NCI-H1417 (cell line): ENCODE data around the gene MARS1.

Experiments used
- DNase-seq, 3 experiments: peaks; one replicate each; lab custom pipeline; 2025; lab: John Stamatoyannopoulos, UW

Gene MARS1

DNA sequence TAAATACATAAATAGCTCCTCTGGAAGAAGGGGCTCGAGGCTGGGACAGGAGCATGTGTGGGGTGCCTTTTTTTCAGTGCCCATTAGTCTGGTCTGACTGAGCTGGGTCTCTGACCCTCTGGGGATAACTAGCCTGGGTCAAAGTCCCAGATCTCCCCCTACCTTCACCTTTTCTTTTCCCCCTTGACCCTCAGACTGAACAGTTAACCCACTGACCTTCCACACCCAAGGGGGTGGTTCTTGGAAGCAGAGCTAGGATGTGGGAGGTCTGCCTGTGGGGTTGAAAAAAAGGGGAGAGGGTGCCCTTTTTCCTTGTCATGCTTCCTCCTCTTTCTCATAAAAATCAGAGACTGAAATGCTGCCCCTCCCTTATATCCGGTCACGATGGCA is 29.2 kb upstream of the MARS1 start:
- no peak for DNase-seq

DNA sequence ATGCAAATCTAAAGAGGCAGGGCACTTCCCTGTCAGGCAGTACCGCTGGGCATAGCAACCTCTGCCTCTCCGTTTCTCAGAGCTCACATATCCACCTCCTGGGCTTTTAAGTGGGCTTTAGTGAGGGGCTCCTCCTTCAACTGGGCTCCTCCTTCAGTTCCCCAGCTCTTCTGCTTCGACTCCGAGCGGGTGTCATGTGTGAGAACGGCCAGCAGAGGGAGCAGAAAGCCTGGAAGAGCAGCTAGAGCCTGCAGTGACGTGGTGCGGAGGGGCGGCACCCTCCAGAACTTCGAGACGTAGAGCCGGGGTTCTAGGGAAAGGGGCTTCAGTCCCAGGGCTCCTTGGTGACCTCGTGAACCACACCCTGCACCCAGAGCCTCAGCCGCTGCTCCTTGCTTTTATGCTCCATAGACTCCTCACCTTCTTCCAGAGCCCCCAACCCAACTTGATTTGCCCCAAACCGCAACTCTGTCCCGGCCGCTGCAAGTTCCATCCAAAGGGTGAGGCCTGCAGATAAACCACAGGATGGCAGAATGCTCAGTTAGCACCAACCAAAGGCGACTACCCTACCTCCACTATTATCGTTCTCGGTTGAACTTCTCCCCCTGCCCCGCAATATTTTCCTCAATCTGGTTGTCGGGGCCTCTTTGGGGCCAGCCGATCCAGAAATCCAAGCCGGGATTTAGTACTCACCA is 28.7 kb upstream of the MARS1 start:
- DNase-seq: peak; percentile 92 to 96 (median 94)

DNA sequence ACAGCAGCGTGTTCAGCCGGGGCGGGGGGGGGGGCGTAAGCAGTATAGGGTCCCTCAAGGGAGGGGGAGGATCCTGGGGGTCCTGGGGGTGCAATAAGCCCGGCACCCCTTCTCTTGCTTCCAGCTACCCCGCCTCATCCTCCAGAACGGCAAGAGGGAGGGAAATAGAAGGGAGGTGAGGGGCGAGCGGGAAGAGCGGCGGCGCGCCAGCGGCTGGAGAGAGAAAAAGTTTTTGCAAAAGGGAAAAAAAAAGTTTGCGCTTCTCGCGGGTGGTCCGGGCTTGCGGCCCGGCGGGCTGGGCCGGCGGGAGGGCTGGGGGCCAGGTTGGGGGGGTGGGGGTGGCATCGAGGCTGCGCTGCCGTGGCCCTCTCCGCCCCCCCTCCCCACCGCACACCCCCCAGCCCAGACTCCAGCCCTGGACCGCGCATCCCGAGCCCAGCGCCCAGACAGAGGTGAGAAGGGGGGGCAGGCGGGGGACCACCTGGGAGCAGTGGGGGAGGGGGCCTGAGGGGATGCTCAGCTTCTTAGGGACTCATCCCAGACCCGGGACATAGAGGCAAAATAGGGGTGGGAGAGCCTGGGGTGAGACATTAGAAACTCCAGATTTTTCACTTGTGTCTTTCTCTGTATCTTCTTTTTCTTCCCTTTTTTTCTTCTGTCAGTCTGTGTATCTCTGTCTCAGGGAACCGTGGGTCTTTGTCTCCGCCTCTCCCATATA is 28.0 kb upstream of the MARS1 start, which contains the start of gene GLI1:
GLI1 (plus strand) TSS at position 36 of the 718 bp plus-strand sequence. CDS start 3,907 bp downstream, outside the sequence.
- no peak for DNase-seq

DNA sequence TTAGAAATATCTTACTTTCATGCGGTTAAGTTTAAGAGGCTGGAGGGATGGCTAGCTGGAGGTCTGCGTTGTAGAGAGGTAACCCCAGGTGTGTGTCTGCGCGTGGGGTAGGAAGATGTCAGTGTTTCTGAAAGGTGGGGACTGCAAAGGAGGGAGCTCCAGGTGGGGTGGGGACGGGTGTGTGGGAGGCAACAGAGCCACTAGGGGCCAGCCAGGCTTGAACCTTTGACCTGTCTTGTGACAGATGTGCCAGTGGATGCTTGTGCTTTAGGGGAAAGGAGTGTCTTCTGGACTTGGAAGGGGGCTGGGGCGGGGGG is 27.4 kb upstream of the MARS1 start:
- peak in 1 of 3 experiments; percentile 26 for DNase-seq

DNA sequence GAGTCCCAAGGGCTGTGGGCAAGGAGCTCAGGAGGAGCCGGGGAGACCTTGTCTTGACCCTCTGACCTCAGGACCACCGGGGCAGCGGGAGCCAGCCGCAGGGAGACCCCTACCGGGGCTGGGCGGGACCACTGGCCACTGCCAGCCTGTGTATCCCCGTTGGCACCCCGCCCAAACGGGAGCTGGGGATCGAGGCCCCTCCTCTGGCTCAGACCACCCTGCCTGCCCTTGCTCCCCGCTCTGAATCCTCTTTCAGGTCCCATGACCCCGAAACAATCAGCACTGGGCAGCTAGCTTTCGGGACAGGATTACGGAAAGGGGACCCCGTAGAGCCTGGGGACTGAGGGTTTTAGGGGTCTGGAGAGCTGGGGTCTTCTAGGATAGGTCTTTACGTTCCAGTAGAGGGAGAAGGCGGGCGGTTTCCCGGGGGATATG is 27.0 kb upstream of the MARS1 start:
- DNase-seq: no peak

DNA sequence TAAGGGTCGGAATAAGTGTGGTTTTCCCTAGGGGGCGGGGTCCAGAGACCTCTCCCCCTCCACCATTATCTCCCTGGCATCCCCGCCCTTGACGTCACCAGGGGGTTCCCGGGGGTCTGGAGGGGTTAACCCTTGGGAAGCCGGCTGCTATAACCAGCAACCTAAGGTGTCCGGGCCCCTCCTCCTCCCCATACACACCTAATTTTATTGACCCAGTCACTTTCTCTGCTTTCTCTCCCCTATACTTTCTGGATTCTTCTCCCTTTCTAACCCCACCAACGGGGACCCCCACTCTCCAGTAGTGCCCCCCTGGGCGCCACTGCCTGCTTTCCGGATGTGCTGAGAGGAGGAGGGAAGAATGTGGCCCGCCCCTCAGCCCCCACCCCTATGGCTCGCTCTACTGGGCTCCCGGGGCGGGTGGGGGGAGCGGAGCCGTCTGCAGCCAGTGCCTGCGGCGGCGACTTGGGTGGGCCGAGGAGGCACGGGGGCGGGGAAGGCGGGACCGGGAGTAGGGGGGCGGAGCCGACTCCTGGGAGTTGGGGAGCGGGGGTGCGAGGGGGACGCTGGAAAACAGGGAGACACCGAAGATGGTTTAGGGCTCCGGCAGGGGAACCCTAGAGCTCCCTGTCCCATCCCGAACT is 26.5 kb upstream of the MARS1 start:
- peak in 2 of 3 experiments; percentile 46 to 50 for DNase-seq

DNA sequence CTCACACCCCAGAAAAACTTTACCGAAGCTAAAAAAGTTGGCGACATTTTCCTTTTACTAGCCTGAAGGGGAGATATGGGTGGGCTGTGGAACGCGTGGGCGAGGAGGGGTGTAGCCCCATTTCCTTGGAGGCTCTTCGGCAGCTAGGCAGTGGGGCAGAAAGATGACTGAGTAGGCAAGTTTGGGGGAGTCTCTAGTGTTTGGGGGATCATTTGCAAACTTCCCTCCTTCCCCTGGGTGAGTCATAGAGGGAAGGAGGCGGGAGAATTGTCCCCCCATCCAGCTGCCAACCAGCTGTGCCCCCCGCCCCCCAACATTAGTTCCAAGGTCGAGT is 26.0 kb upstream of the MARS1 start:
- no peak for DNase-seq

DNA sequence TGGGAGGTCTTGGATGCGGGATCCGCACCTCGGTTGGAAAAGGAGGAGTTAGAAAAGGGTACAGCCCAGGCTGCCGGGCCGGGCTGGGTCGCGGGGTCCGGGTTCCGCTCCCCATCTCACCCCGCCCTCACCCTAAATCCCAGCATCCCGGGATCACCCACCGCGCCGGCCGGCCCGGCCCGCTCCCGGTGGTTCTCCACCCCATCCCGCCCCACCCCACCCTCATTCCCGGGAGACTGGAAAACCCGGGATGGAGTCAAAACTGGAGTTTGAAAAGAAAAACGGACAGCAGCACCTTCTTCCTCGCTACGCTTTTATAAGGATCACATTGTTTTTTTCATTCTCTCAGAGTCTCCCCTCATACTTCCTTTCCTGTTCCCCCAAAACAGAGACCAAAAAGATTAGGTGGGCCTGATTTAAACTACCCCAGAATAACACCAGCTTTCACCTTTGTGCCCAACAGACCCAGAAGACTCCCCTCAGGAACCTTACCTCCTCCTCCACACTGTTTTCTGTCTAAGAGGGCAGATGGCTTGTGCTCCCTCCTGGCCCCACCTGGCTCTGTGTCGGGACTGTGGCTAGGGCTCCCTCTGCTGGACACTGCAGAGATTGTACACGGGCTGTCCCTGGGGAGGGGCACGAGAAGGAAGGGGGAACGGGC is 25.5 kb upstream of the MARS1 start:
- DNase-seq: peak; percentile 88 to 96 (median 95)

DNA sequence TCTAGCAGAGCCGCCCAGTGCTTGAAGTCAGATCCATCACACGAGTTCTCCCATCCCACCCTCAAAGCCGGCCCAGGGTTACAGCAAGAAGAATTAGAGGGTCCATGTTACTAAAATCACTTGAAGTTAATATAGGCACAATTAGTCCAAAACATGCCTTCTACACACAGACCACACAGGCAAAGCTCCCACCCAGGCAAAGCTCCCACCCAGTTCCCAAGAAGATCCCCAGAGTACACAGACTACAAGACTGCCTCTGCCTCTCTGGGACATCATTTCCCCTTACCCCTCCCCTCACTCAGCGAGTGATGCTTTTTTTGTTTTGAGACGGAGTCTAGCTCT is 25.0 kb upstream of the MARS1 start:
- DNase-seq: no peak

DNA sequence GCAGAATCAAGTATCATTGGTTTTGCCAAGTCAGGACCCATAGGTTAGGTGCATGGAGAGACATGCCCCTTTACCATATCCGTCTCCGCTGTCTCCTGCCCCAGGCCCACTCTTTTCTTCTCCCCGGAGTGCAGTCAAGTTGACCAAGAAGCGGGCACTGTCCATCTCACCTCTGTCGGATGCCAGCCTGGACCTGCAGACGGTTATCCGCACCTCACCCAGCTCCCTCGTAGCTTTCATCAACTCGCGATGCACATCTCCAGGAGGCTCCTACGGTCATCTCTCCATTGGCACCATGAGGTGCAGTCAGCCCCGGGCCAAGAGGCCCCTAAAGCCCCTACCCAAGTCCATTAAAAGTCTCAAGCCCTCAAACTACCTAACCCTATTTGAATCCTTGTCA is 23.3 kb upstream of the MARS1 start:
- no peak for DNase-seq

DNA sequence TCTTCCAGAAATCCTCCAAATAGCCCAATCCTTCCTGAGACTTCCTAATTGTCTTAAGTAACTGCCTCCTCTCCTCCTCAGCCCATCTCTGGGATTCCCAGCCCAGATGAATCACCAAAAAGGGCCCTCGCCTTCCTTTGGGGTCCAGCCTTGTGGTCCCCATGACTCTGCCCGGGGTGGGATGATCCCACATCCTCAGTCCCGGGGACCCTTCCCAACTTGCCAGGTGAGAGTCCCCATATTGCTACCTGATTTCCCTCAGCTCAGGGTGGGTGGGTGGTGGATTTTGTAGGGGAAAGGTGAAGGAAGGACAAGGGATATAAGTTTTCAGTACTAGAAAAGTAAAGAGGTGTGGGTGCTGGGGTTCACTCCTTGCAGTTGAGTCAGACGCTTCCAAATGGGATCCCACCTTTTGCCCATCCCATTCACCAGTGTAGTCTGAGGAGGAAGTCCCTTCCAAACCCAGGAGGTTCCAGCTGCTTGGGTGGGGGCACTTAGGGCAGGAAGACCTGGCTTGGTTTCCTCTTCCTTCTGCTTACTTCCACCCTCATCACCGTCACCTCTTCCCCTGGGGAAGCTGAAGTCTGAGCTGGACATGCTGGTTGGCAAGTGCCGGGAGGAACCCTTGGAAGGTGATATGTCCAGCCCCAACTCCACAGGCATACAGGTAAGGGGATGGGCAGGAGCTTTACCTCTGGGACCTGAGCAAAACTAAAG is 22.7 kb upstream of the MARS1 start:
- DNase-seq: no peak

DNA sequence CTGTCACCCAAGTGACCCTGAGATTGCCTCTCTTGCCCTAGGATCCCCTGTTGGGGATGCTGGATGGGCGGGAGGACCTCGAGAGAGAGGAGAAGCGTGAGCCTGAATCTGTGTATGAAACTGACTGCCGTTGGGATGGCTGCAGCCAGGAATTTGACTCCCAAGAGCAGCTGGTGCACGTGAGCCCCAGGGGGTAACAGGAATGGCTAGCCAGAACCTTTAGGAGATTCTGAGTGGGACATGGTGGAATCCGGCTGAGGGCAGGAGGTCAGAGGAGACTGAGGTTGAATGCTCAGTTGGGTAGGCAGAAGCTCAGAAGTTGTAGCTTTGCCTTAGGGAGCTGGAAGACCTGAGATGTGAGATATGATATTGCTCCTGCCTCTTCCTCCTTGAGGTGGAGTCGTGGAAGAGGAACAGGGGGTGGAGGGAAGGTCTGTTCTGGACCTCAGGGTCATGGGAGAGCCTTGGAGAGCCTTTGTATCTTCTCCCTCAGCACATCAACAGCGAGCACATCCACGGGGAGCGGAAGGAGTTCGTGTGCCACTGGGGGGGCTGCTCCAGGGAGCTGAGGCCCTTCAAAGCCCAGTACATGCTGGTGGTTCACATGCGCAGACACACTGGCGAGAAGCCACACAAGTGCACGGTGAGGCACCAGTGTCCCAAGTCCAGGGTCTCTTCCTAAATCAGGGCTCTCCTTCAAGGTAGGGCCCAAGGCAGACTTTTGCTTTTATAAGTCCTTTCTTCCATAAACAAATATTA is 21.9 kb upstream of the MARS1 start:
- no peak for DNase-seq

DNA sequence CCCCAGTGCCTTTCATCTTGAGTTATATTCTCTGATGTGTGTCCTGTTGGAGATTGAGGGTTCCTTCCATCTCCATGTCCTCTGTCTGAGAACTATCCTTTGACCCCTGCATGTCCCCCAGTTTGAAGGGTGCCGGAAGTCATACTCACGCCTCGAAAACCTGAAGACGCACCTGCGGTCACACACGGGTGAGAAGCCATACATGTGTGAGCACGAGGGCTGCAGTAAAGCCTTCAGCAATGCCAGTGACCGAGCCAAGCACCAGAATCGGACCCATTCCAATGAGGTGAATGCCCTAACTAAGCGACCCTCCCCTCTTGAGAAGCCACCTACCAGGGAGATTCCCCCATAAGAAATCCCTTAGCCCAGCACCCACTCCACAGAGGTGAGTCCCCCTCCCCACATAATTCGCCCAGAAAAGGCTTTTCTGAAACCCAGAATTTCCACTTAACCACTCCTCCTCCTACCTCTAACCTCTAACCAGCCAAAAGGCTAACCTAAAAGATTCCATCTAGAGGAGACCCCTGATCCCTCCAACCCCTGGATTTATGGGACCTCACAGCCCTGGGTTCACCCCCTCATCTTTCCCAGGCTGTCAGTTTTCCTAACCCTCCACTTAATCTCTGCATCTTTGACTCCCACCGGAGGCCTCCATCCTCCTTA is 20.5 kb upstream of the MARS1 start:
- DNase-seq: no peak

DNA sequence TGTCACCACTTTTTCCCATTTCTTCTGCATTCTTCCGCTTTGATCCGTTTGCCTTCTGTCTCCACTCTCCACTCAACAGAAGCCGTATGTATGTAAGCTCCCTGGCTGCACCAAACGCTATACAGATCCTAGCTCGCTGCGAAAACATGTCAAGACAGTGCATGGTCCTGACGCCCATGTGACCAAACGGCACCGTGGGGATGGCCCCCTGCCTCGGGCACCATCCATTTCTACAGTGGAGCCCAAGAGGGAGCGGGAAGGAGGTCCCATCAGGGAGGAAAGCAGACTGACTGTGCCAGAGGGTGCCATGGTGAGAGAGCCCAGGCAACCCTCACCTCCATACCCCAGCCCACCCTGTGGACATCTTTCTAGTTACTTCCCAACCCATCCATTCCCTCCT is 20.0 kb upstream of the MARS1 start:
- no peak for DNase-seq

DNA sequence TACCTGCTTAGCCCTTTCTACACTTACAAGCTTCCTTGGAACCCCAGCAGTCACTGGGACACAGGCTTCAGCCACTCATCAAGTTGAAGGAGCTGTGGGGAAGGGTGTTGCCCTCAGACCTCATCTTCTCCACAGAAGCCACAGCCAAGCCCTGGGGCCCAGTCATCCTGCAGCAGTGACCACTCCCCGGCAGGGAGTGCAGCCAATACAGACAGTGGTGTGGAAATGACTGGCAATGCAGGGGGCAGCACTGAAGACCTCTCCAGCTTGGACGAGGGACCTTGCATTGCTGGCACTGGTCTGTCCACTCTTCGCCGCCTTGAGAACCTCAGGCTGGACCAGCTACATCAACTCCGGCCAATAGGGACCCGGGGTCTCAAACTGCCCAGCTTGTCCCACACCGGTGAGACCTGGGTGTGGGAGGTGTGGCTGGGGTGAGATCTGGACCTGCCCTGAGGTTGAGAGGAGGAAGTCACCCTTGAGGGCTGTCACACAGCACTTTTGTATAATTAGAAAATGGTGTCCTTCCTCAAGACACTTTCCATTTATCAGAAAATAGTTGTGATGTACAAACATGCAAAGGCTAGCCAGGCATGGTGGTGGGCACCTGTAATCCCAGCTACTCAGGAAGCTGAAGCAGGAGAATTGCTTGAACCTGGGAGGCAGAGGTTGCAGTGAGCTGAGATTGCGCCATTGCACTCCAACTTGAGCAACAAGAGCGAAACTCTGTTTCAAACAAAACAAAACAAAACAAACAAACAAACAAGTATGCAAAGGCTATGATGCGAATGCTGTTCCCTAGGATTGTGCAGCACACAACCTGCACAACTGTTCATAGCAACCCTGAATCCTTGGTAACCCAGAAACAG is 18.3 kb upstream of the MARS1 start:
- DNase-seq: no peak

DNA sequence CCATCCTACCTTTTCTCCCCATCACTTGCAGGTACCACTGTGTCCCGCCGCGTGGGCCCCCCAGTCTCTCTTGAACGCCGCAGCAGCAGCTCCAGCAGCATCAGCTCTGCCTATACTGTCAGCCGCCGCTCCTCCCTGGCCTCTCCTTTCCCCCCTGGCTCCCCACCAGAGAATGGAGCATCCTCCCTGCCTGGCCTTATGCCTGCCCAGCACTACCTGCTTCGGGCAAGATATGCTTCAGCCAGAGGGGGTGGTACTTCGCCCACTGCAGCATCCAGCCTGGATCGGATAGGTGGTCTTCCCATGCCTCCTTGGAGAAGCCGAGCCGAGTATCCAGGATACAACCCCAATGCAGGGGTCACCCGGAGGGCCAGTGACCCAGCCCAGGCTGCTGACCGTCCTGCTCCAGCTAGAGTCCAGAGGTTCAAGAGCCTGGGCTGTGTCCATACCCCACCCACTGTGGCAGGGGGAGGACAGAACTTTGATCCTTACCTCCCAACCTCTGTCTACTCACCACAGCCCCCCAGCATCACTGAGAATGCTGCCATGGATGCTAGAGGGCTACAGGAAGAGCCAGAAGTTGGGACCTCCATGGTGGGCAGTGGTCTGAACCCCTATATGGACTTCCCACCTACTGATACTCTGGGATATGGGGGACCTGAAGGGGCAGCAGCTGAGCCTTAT is 17.4 kb upstream of the MARS1 start:
- DNase-seq: no peak

DNA sequence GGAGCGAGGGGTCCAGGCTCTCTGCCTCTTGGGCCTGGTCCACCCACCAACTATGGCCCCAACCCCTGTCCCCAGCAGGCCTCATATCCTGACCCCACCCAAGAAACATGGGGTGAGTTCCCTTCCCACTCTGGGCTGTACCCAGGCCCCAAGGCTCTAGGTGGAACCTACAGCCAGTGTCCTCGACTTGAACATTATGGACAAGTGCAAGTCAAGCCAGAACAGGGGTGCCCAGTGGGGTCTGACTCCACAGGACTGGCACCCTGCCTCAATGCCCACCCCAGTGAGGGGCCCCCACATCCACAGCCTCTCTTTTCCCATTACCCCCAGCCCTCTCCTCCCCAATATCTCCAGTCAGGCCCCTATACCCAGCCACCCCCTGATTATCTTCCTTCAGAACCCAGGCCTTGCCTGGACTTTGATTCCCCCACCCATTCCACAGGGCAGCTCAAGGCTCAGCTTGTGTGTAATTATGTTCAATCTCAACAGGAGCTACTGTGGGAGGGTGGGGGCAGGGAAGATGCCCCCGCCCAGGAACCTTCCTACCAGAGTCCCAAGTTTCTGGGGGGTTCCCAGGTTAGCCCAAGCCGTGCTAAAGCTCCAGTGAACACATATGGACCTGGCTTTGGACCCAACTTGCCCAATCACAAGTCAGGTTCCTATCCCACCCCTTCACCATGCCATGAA is 16.8 kb upstream of the MARS1 start:
- no peak for DNase-seq

DNA sequence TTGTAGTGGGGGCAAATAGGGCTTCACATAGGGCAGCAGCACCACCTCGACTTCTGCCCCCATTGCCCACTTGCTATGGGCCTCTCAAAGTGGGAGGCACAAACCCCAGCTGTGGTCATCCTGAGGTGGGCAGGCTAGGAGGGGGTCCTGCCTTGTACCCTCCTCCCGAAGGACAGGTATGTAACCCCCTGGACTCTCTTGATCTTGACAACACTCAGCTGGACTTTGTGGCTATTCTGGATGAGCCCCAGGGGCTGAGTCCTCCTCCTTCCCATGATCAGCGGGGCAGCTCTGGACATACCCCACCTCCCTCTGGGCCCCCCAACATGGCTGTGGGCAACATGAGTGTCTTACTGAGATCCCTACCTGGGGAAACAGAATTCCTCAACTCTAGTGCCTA is 16.2 kb upstream of the MARS1 start:
- no peak for DNase-seq

DNA sequence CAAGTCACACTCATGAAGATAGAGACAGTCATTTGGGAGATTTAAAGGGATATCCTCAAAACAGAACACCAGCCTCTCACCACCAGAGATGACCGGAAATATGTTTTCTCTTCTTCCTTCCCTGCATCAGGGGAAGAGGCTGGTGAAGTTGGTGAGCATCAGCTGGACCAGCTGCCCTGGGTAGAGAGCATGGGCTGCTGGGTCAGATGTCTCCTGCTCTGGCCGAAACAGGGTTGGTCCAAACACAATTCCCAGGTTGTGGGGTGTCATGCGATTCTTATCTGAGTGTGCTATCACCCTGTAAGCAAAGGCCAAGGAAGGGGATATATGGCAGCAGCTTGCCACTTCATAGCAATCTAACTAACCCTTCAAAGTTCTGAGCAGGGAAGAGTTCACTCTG is 15.5 kb upstream of the MARS1 start:
- DNase-seq: no peak
